Activated CD8-positive, alpha-beta memory T cell treated with anti-CD3 and anti-CD28 coated beads, Interleukin-2, amount 50 U/mL, for 48 hours (primary cell): ENCODE results near the gene PAQR6.
"Not testable (repeated sequence)": the region's sequence is repeated elsewhere in the genome, so short reads cannot be mapped to it uniquely, and the experiment has no call there.

Source experiments
- DNase-seq: peaks from one replicate; pipeline ENCODE4 v3.0.0-alpha.2; 2020

Gene PAQR6

DNA sequence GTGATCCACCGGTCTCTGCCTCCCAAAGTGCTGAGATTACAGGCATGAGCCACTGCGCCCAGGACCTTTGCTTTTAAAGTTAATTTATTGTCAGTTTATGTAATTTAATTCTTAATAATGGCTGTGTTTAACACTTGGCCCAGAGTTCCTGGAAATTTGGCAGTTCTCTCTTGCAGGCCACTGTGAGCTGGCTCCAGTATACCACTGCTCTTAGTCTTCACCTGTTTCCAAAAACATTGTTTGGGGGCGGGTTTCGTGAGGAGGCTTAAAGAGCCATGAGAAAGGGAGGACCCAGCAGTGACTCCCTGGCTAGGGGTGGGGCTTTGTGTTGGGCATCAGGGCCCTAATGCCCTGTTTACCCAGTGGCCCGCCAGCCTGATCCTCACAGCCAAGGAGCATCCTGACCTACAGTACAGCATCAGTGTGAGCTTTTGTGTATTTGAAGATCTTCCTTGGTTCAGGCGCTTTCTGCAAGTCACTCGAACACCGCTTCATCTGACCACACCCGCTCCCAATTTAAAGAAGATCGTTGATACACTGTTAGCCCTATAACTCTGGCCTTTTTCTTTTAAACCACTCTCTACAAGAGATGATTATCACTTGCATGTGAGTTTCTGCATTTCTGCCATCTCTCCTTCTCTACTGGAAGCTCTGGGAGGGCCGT, 17.9 kb downstream of the PAQR6 start:
- DNase-seq = no peak

GRCh38 chr1:156228501-156228900, 19.4 kb downstream of the PAQR6 start:
- DNase-seq = no peak

DNA sequence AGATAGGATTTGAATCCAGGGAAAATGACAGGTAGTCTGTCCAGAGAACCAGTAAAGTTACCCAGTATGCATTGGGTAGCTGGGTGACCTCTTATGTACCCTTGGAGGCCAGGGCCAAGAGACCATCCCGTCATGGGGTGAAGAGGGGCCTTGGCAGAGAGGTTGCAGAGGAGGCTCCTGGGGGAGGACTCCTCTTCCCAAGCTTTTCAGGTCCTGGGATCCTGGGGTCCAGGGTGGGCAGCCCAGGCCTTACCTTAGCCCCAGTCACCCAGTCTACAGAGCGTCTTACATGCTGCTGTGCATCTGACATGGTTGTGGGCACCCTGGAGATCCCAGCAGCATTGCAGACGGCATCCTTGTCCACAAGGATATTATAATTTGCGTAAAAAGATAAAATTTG, 21.1 kb downstream of the PAQR6 start:
- no peak for DNase-seq

DNA sequence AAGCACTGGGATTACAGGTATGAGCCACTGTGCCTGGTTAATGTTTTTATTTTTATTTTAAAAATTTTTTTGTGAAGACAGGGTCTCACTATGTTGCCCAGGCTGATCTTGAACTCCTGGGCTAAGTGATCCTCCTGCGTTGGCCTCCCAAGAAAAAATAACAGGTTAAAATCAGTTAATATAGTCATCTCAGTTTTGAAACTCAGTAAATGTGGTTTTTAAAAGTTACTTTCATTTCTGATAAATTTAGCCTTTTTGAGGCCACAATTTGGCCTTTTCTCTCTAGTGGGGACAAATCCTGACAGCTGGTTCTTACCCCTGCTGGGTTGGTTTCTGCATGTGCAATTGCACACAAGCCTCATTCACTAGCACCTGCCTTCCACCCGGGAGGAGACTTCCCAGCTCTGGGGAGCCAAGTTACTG, 21.7 kb downstream of the PAQR6 start:
- DNase-seq = no peak

DNA sequence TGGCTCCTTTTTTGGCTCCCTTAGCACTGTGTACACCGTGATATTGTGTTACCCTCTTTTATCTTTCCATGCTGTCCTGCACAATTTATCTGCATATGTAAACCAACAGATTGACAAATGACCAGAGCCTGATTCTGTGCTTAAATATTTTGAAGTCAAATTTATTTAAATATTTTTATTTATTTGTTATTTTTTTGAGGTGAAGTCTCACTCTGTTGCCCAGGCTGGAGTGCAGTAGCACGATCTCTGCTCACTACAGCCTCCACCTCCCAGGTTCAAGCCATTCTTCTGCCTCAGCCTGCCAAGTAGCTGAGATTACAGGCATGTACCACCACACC, 22.2 kb downstream of the PAQR6 start:
- no peak for DNase-seq

GRCh38 chr1:156221986-156222692, 25.7 kb downstream of the PAQR6 start:
- no peak for DNase-seq

DNA sequence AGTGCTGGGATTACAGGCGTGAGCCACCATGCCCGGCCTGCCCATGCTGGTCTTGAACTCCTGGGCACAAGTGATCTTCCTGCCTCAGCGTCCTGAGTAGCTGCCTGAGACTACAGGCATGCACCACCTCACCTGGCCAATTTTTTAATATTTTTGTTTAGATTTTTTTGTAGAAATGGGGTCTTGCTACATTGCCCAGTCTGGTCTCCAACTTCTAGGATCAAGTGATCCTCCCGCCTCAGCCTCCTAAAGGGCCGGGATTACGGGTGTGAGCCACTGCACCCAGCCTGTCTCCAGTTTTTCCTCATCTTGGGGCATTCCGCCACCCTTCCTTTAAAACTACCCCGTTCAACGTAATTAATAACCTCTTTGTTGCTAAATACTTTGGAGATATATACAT, 27.6 kb downstream of the PAQR6 start:
- no peak for DNase-seq

GRCh38 chr1:156217871-156218270, 30.0 kb downstream of the PAQR6 start:
- no peak for DNase-seq

GRCh38 chr1:156216361-156217086, 31.3 kb downstream of the PAQR6 start:
- not testable (repeated sequence) for DNase-seq

GRCh38 chr1:156214024-156214748, 33.7 kb downstream of the PAQR6 start:
- DNase-seq = no peak

- DNase-seq = no peak
Measured at GRCh38 chr1:156213644-156213966, 34.3 kb downstream of the PAQR6 start.

DNA sequence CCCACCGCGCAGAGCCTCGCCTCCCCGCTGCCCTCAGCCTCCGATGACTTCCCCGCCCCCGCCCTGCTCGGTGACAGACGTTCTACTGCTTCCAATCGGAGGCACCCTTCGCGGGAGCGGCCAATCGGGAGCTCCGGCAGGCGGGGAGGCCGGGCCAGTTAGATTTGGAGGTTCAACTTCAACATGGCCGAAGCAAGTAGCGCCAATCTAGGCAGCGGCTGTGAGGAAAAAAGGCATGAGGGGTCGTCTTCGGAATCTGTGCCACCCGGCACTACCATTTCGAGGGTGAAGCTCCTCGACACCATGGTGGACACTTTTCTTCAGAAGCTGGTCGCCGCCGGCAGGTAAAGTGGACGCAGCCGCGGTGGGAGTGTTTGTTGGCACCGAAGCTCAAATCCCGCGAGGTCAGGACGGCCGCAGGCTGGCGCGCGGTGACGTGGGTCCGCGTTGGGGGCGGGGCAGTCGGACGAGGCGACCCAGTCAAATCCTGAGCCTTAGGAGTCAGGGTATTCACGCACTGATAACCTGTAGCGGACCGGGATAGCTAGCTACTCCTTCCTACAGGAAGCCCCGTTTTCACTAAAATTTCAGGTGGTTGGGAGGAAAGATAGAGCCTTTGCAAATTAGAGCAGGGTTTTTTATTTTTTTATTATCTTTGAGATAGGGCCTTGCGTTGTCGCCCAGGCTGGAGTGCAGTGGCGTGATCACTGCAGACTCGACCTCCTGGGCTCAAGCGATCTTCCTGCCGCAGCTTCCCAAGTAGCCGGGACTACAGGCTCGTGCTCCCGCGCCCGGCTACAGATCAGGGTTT, 34.8 kb downstream of the PAQR6 start, which contains the start of gene PMF1:
PMF1 (plus strand) TSS at position 175 of the 811 bp plus-strand sequence; CDS start at position 184, 9 bp downstream.
- DNase-seq = peak; percentile 98

- no peak for DNase-seq
Measured at GRCh38 chr1:156212130-156212529, 35.7 kb downstream of the PAQR6 start.

DNA sequence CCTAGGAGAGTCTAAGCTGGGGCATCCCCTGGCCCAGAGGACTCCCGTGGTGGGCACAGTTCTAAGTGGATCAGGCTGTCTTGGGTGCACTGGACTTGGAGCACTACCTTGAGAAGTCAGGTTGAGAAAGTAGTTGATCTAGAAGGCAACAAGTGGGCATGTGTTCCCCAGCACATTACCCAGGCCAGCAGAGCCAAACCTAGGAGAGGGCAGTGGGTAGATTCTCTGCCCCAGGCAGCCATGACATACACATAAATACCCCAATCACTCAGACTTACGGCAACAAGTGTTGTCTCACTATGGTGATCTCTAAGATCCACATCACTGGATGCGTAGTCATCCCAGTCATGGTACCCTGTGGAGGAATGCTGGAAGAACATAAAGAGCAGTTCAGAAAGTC, 36.6 kb downstream of the PAQR6 start:
- DNase-seq = no peak

DNA sequence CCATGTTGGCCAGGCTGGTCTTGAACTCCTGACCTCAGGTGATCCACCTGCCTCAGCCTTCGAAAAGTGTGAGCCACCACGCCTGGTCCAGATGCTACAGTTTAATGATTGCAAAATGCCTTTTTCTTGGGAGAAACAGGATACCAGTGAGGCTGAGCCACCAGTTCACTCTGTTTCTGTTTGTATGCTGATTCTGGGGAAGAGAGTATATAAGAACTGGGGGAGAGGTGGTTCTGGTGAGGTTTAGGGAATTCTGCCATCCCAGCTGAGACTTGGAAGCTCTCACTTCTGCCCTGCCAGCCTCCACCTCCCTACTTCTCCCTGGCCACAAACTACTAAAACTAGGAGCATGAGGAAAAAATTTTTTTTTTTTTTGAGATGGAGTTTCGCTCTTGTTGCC, 43.2 kb downstream of the PAQR6 start:
- no peak for DNase-seq

GRCh38 chr1:156203331-156203730, 44.5 kb downstream of the PAQR6 start:
- DNase-seq = no peak

GRCh38 chr1:156200044-156200443, 47.8 kb downstream of the PAQR6 start:
- no peak for DNase-seq

DNA sequence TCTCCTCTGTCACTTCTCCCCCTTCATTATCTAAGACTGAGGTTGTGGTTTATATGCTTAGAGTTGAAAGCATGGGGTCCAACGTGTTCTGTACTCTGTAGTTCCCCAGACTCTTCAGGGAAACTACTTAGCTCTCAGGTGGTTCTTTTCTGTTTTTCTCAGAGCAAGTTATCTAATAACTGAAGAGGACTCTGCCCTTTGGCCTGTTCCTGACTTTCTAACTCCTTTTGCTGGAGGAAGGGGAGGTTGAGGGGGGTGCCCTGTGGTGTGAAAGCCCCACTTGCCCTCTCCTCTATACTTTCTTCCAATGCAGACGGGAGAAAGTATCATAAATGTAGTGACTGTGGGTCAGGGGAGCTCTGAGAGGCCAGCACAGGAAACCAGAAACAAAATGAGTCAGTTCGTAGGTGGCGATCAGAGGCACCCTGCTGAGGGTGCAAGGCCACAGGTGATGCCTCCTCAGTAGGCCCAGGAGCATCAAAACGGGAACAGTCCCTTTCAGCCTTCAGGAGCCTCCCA, 49.0 kb downstream of the PAQR6 start:
- DNase-seq = no peak

GRCh38 chr1:156196445-156196844, 51.4 kb downstream of the PAQR6 start:
- no peak for DNase-seq

DNA sequence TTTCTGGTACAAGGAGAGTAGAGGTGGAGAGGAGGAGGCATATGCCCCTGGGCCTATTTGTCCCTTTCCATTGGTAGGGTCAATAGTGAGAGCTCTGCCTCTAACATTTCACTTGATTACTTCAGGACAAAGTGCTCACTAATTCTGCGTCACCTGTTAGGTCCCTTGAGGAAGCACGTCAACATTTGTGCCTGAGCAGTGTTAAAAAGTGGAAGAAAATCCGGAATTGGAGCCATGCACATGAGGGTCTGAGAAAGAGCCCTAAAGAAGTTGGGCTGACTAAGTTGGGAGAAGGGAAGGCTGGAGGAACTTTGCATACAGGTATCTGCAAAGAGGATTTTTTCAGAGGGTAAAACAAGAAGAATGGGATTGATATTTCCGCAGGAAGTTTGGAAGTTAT, 52.0 kb downstream of the PAQR6 start:
- no peak for DNase-seq

DNA sequence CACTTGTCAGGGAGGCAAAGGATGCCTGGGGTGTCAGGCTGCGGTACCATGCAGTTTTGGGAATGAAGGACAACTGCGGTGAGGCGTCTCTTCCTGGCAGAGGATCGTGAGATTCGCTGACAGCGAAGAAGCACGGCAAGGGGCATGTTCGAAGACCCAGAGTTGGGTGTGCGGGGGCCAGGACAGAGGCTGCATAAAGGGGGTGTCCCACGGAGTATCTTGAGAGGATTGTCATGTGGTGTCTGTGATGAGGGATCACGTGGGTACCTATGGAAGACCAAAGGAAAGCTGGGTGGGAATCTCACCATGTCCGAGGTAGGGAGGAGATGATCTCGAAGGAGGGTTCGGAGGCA, 53.6 kb downstream of the PAQR6 start:
- DNase-seq = no peak

DNA sequence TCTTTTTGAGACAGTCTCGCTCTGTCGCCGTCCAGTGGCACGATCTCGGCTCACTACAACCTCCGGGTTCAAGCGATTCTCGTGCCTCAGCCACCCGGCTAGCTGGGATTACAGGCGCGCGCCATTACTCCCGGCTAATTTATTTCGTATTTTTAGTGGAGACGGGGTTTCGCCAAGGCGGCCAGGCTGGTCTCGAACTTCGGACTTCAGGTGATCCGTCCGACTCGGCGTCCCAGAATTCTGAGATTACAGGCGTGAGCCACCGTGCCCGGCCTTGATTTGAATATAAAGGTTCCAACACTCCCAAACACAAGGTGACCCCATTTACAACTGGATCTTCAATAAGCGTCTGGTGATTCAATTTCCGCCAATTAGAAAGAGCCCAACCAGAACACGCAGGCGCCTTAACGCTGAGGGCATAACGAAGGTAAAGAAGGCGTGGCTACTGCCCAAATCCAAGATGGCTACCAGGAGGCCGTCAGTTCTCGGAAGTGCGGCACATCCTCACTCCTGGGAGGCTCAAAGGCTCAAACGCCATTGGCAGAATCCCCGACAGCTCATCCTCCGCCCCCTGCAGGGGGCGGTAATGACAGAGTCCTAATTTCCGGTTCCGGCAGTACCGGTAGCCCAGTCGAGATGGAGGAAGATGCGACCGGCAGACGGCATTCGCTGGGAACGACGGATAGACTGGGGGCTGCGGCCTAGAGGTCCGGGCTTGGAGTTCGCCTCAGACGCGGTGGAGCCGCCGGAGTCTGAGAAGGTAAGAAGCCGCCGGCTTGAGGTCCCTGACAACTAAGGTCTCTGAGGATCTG, 54.2 kb downstream of the PAQR6 start, which contains the start of gene SLC25A44:
SLC25A44 (plus strand) TSS at position 617 of the 812 bp plus-strand sequence. CDS start 5,744 bp downstream, outside the sequence.
- DNase-seq = peak; percentile 95
